GM18519 (cell line): ENCODE data around the gene ZNF609.
"Not testable (repeated sequence)": the region's sequence is repeated elsewhere in the genome, so short reads cannot be mapped to it uniquely, and the experiment has no call there.

Source experiments
- ATAC-seq: cut with Tn5 transposase; IDR thresholded peaks from one replicate; pipeline ENCODE4 v1.9.1; 2021; ENCODE audit warnings: mild to moderate bottlenecking, moderate library complexity; ENCODE audit not compliant: unreplicated experiment, low FRiP score

The ZNF609 gene

GRCh38 chr15:64639744-64640143, 179.4 kb downstream of the ZNF609 start:
- ATAC-seq: not testable (repeated sequence)

- ATAC-seq: no peak
Measured at GRCh38 chr15:64640146-64640871, 179.9 kb downstream of the ZNF609 start.

- ATAC-seq: no peak
Measured at GRCh38 chr15:64642875-64643274, 182.5 kb downstream of the ZNF609 start.

- no peak for ATAC-seq
Measured at GRCh38 chr15:64643685-64644084, 183.3 kb downstream of the ZNF609 start.

GRCh38 chr15:64644811-64645210, 184.4 kb downstream of the ZNF609 start:
- not testable (repeated sequence) for ATAC-seq

GRCh38 chr15:64645995-64646394, 185.6 kb downstream of the ZNF609 start:
- no peak for ATAC-seq

- ATAC-seq: no peak
Measured at GRCh38 chr15:64647367-64647766, 187.0 kb downstream of the ZNF609 start.

- no peak for ATAC-seq
Measured at GRCh38 chr15:64650552-64650951, 190.2 kb downstream of the ZNF609 start.

- ATAC-seq: no peak
Measured at GRCh38 chr15:64651601-64652191, 191.3 kb downstream of the ZNF609 start.

GRCh38 chr15:64653757-64654156, 193.4 kb downstream of the ZNF609 start:
- ATAC-seq: no peak

- no peak for ATAC-seq
Measured at GRCh38 chr15:64656508-64656907, 196.1 kb downstream of the ZNF609 start.

GRCh38 chr15:64665179-64665578, 204.8 kb downstream of the ZNF609 start:
- ATAC-seq: no peak

GRCh38 chr15:64667736-64668161, 207.4 kb downstream of the ZNF609 start:
- no peak for ATAC-seq

GRCh38 chr15:64673866-64674265, 213.5 kb downstream of the ZNF609 start:
- no peak for ATAC-seq

- ATAC-seq: no peak
Measured at GRCh38 chr15:64678126-64678819, 217.9 kb downstream of the ZNF609 start.

GRCh38 chr15:64680097-64680496, 219.7 kb downstream of the ZNF609 start:
- ATAC-seq: no peak

- ATAC-seq: no peak
Measured at GRCh38 chr15:64681424-64682024, 221.1 kb downstream of the ZNF609 start.

- no peak for ATAC-seq
Measured at GRCh38 chr15:64682255-64682654, 221.9 kb downstream of the ZNF609 start.

- no peak for ATAC-seq
Measured at GRCh38 chr15:64683378-64683777, 223.0 kb downstream of the ZNF609 start.

- no peak for ATAC-seq
Measured at GRCh38 chr15:64685230-64685888, 225.0 kb downstream of the ZNF609 start.
